ENCODE data around the gene LRRC8E.

LRRC8E gene

GRCh38 chr19:7879111-7879807 lies 9.1 kb upstream of the LRRC8E start:
- no peak for DNase-seq (ENCODE audit: extremely low read depth, low read depth)
- no peak overlapping the region for H3K4me3 ChIP-seq (replicated peaks; ENCODE audit: low read depth, low read length)
- TF ChIP-seq CTCF (IDR thresholded peaks at IDR 0.05; ENCODE audit: low read depth, low read length, missing control alignments): no peak

- no peak for TF ChIP-seq CTCF (IDR thresholded peaks at IDR 0.05; ENCODE audit: low read depth, low read length, missing control alignments)
- H3K4me3 ChIP-seq (replicated peaks; ENCODE audit: low read depth, low read length): no peak overlapping the region
- no peak for DNase-seq (ENCODE audit: extremely low read depth, low read depth)
Measured at GRCh38 chr19:7879836-7880235, 8.5 kb upstream of the LRRC8E start.

- TF ChIP-seq CTCF (IDR thresholded peaks at IDR 0.05; ENCODE audit: low read depth, low read length, missing control alignments): no peak
- DNase-seq (ENCODE audit: extremely low read depth, low read depth): no peak
- H3K4me3 ChIP-seq (replicated peaks; ENCODE audit: low read depth, low read length): no peak overlapping the region
Measured at GRCh38 chr19:7881910-7882309, 6.4 kb upstream of the LRRC8E start.

GRCh38 chr19:7883105-7883504 lies 5.2 kb upstream of the LRRC8E start:
- TF ChIP-seq CTCF (IDR thresholded peaks at IDR 0.05; ENCODE audit: low read depth, low read length, missing control alignments): no peak
- no peak for DNase-seq (ENCODE audit: extremely low read depth, low read depth)
- no peak overlapping the region for H3K4me3 ChIP-seq (replicated peaks; ENCODE audit: low read depth, low read length)

GRCh38 chr19:7883796-7884570 lies 4.3 kb upstream of the LRRC8E start:
- no peak overlapping the region for H3K4me3 ChIP-seq (replicated peaks; ENCODE audit: low read depth, low read length)
- no peak for DNase-seq (ENCODE audit: extremely low read depth, low read depth)
- TF ChIP-seq CTCF (IDR thresholded peaks at IDR 0.05; ENCODE audit: low read depth, low read length, missing control alignments): no peak

- DNase-seq (ENCODE audit: extremely low read depth, low read depth): no peak
- TF ChIP-seq CTCF (IDR thresholded peaks at IDR 0.05; ENCODE audit: low read depth, low read length, missing control alignments): no peak
- H3K4me3 ChIP-seq (replicated peaks; ENCODE audit: low read depth, low read length): no peak overlapping the region
Measured at GRCh38 chr19:7885818-7886217, 2.5 kb upstream of the LRRC8E start.
